HEK293 (cell line): Measurements from ENCODE around the gene PWWP2A.
"Not testable (repeated sequence)": the region's sequence is repeated elsewhere in the genome, so short reads cannot be mapped to it uniquely, and the experiment has no call there.

ENCODE experiments used
- CTCF ChIA-PET: fragments of 350-600 bp; formaldehyde crosslinking; extraction: SDS; loops from one replicate; lab custom pipeline; 2021; ENCODE audit warnings: antibody characterized with exemption; lab: Yijun Ruan, JAX
- POLR2A ChIA-PET: fragments of 300-600 bp; formaldehyde crosslinking; extraction: SDS; loops from one replicate; lab custom pipeline; 2020; ENCODE audit warnings: antibody characterized with exemption, inconsistent platforms; lab: Yijun Ruan, JAX
- H3K27ac ChIP-seq: fragments of 200-500 bp; sonication (Bioruptor generic); 2 replicates; pipeline ENCODE4 v1.5.1; 2014; ENCODE audit warnings: low read depth, low read length, control low read depth, inconsistent platforms; ENCODE audit errors: extremely low read depth
- H3K36me3 ChIP-seq, 2 experiments: fragments of 200-500 bp in 1 of 2; sonication (Bioruptor generic) in 1 of 2; 1 replicate in 1 of 2; 2 replicates in 1 of 2; pipeline ENCODE4 v1.5.1; 2014 to 2017; ENCODE audit warnings: inconsistent platforms in 2 of 2, low read length in 2 of 2; ENCODE audit not compliant: control insufficient read depth in 2 of 2, insufficient read depth in 1 of 2
- H3K4me1 ChIP-seq: fragments of 200-500 bp; sonication (Bioruptor generic); 2 replicates; pipeline ENCODE4 v1.5.1; 2014; ENCODE audit warnings: mild to moderate bottlenecking, low read length, inconsistent platforms; ENCODE audit not compliant: control insufficient read depth, insufficient read depth
- H3K4me3 ChIP-seq: 2 replicates; pipeline ENCODE4 v1.5.1; 2011; ENCODE audit warnings: low read depth, mild to moderate bottlenecking, control low read depth, low read length, moderate library complexity
- H3K9me3 ChIP-seq: fragments of 200-500 bp; sonication (Bioruptor generic); 2 replicates; pipeline ENCODE4 v1.5.1; 2014; ENCODE audit warnings: low read depth, low read length, inconsistent platforms; ENCODE audit not compliant: control insufficient read depth, insufficient read depth
- HOXC10 ChIP-seq: sonication (generic); formaldehyde crosslinking; IDR thresholded peaks from 2 replicates; pipeline ENCODE4 v1.8.1; 2023; ENCODE audit warnings: mild to moderate bottlenecking, missing genetic modification reagents
- HOXD13 ChIP-seq: sonication (generic); formaldehyde crosslinking; IDR thresholded peaks from 2 replicates; pipeline ENCODE4 v1.8.0; 2022; ENCODE audit warnings: missing genetic modification reagents, borderline replicate concordance
- KLF10 ChIP-seq: fragments of 450-650 bp; IDR thresholded peaks from 2 replicates; pipeline ENCODE4 v1.5.1; 2018; ENCODE audit warnings: missing biosample characterization, mild to moderate bottlenecking, missing genetic modification characterization
- MZF1 ChIP-seq: fragments of 450-650 bp; formaldehyde crosslinking; IDR thresholded peaks from 2 replicates; pipeline ENCODE4 v1.5.1; 2017; ENCODE audit warnings: missing biosample characterization, missing genetic modification characterization, borderline replicate concordance
- SETDB1 ChIP-seq: IDR thresholded peaks from one replicate; pipeline ENCODE4 v1.6.1; 2017; ENCODE audit warnings: mild to moderate bottlenecking, low read length, moderate library complexity, mixed read lengths; ENCODE audit not compliant: insufficient read length
- ZNF221 ChIP-seq: fragments of 450-650 bp; formaldehyde crosslinking; IDR thresholded peaks from 2 replicates; pipeline ENCODE4 v1.5.1; 2017; ENCODE audit warnings: missing biosample characterization, missing genetic modification characterization, borderline replicate concordance
- ZNF239 ChIP-seq: fragments of 450-650 bp; formaldehyde crosslinking; IDR thresholded peaks from 2 replicates; pipeline ENCODE4 v1.5.1; 2016; ENCODE audit warnings: missing biosample characterization, missing genetic modification characterization
- ZNF324 ChIP-seq: fragments of 450-650 bp; formaldehyde crosslinking; IDR thresholded peaks from 2 replicates; pipeline ENCODE4 v1.5.1; 2016; ENCODE audit warnings: missing biosample characterization, missing genetic modification characterization
- ZNF426 ChIP-seq: fragments of 450-650 bp; formaldehyde crosslinking; IDR thresholded peaks from 2 replicates; pipeline ENCODE4 v1.5.1; 2017; ENCODE audit warnings: missing biosample characterization, missing genetic modification characterization, mild to moderate bottlenecking, inconsistent platforms, moderate library complexity
- ZNF571 ChIP-seq: fragments of 450-650 bp; formaldehyde crosslinking; IDR thresholded peaks from 2 replicates; pipeline ENCODE4 v1.5.0; 2017; ENCODE audit warnings: missing biosample characterization, missing genetic modification characterization
- ZNF626 ChIP-seq: fragments of 450-650 bp; sonication (Bioruptor Pico); formaldehyde crosslinking; IDR thresholded peaks from 2 replicates; pipeline ENCODE4 v1.5.1; 2018; ENCODE audit warnings: missing biosample characterization, missing genetic modification characterization, inconsistent platforms
- ZNF664 ChIP-seq: fragments of 450-650 bp; formaldehyde crosslinking; IDR thresholded peaks from 2 replicates; pipeline ENCODE4 v1.5.1; 2016; ENCODE audit warnings: missing biosample characterization, missing genetic modification characterization
- ZNF785 ChIP-seq: fragments of 450-650 bp; formaldehyde crosslinking; IDR thresholded peaks from 2 replicates; pipeline ENCODE4 v1.5.1; 2016; ENCODE audit warnings: missing biosample characterization, missing genetic modification characterization
- ZSCAN23 ChIP-seq: fragments of 450-650 bp; formaldehyde crosslinking; IDR thresholded peaks from 2 replicates; pipeline ENCODE4 v1.5.1; 2016; ENCODE audit warnings: missing biosample characterization, missing genetic modification characterization
- TF ChIP-seq, protein P1 (sequence below): fragments of 450-650 bp; IDR thresholded peaks from 2 replicates; pipeline ENCODE4 v1.5.1; 2018; ENCODE audit warnings: missing biosample characterization, mild to moderate bottlenecking, missing genetic modification characterization
- TF ChIP-seq, protein P2 (sequence below): fragments of 450-650 bp; formaldehyde crosslinking; IDR thresholded peaks from 2 replicates; pipeline ENCODE4 v1.5.1; 2016; ENCODE audit warnings: missing biosample characterization, missing genetic modification characterization
- TF ChIP-seq, protein P3 (sequence below): fragments of 450-650 bp; formaldehyde crosslinking; IDR thresholded peaks from 2 replicates; pipeline ENCODE4 v1.5.1; 2016; ENCODE audit warnings: missing biosample characterization, missing genetic modification characterization
- TF ChIP-seq, protein P4 (sequence below): fragments of 450-650 bp; formaldehyde crosslinking; optimal IDR thresholded peaks from 2 replicates; pipeline ENCODE3; 2016; ENCODE audit warnings: missing biosample characterization, mild to moderate bottlenecking, missing genetic modification characterization

Gene PWWP2A

DNA sequence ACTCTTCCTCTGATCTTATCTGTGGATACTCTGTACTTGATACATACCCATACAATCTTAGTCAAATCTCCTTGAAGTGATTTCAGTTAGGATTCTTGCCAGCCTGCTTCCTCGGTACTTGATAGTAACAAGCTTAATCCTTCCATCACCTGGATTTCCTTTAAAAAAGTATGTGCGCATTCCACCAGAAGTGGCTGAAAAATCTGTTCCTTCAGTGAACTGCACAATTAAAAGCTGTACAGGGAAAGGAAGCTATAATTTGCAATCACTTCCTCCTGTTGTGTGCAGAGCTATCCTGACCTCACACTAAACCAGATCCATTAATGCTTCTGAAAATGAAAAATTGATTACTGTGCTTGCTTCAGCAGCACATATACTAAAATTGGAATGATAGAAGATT, 47.3 kb downstream of the PWWP2A start:
- TF ChIP-seq ZNF785 (no peak), ZNF239 (tag by site-specific recombination) (no peak), ZNF426 (tag by site-specific recombination) (no peak), HOXD13 (CRISPR knock-in tag) (no peak), ZNF664 (tag by site-specific recombination) (no peak), HOXC10 (CRISPR knock-in tag) (no peak), ZSCAN23 (tag by site-specific recombination) (no peak), SETDB1 (no peak), ZNF626 (tag by site-specific recombination) (no peak)
- TF ChIP-seq, protein P1, sequence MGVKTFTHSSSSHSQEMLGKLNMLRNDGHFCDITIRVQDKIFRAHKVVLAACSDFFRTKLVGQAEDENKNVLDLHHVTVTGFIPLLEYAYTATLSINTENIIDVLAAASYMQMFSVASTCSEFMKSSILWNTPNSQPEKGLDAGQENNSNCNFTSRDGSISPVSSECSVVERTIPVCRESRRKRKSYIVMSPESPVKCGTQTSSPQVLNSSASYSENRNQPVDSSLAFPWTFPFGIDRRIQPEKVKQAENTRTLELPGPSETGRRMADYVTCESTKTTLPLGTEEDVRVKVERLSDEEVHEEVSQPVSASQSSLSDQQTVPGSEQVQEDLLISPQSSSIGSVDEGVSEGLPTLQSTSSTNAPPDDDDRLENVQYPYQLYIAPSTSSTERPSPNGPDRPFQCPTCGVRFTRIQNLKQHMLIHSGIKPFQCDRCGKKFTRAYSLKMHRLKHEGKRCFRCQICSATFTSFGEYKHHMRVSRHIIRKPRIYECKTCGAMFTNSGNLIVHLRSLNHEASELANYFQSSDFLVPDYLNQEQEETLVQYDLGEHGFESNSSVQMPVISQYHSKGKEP (tag by site-specific recombination) = no peak
- no peaks in the 10 kb centered on the region for H3K9me3 ChIP-seq
- CTCF ChIA-PET = interaction anchor here (0.6 to 1.0 kb wide), 3 partner anchors 9 to 631 kb away, joined by 4 read pairs; no protein-coding TSS in a partner anchor
- POLR2A ChIA-PET = interaction anchor here (1.2 kb wide), 1 partner anchor 94 kb away, joined by 3 read pairs; no protein-coding TSS in a partner anchor
- no peak overlapping the region for H3K4me3 ChIP-seq
- H3K36me3 ChIP-seq = peaks cover under 1 to 8% of the 10 kb centered on the region in 2 experiments; a peak in 2 of 3 replicates
- H3K4me1 ChIP-seq = peaks cover 6% of the 10 kb centered on the region
- no peak overlapping the region for H3K27ac ChIP-seq

DNA sequence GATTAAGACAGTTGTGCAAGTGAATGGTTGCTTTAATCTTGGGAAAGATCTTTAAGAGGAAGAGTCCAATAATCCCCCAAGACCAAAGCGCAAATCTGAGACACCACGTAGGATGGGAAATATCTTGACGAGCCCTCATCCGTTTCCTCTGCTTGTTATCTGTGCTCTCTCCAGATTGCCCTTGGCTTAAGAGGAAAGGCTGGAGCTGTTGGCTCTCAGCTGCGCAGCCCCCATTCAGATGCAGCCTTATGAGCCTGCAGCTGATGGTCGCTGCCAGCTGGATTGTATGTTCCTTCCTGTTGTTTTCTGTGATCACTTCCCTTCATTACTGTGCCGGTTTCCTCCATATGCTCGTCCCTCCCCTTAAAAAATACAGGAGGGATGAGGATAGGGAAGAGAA, 47.7 kb downstream of the PWWP2A start:
- Histone ChIP-seq H3K27ac (no peak overlapping the region), H3K4me3 (no peak overlapping the region), H3K4me1 (peaks cover 6% of the 10 kb centered on the region), H3K9me3 (no peaks in the 10 kb centered on the region), H3K36me3 (peaks cover 4 to 9% of the 10 kb centered on the region in 2 experiments; a peak in 2 of 3 replicates)
- TF ChIP-seq, protein P2, sequence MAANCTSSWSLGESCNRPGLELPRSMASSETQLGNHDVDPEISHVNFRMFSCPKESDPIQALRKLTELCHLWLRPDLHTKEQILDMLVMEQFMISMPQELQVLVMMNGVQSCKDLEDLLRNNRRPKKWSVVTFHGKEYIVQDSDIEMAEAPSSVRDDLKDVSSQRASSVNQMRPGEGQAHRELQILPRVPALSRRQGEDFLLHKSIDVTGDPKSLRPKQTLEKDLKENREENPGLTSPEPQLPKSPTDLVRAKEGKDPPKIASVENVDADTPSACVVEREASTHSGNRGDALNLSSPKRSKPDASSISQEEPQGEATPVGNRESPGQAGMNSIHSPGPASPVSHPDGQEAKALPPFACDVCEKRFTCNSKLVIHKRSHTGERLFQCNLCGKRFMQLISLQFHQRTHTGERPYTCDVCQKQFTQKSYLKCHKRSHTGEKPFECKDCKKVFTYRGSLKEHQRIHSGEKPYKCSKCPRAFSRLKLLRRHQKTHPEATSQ (tag by site-specific recombination) = no peak
- no peak for TF ChIP-seq SETDB1
- TF ChIP-seq ZNF324 (tag by site-specific recombination) = no peak
- no peak for TF ChIP-seq MZF1
- TF ChIP-seq ZNF221 (tag by site-specific recombination) = no peak
- TF ChIP-seq, protein P3, sequence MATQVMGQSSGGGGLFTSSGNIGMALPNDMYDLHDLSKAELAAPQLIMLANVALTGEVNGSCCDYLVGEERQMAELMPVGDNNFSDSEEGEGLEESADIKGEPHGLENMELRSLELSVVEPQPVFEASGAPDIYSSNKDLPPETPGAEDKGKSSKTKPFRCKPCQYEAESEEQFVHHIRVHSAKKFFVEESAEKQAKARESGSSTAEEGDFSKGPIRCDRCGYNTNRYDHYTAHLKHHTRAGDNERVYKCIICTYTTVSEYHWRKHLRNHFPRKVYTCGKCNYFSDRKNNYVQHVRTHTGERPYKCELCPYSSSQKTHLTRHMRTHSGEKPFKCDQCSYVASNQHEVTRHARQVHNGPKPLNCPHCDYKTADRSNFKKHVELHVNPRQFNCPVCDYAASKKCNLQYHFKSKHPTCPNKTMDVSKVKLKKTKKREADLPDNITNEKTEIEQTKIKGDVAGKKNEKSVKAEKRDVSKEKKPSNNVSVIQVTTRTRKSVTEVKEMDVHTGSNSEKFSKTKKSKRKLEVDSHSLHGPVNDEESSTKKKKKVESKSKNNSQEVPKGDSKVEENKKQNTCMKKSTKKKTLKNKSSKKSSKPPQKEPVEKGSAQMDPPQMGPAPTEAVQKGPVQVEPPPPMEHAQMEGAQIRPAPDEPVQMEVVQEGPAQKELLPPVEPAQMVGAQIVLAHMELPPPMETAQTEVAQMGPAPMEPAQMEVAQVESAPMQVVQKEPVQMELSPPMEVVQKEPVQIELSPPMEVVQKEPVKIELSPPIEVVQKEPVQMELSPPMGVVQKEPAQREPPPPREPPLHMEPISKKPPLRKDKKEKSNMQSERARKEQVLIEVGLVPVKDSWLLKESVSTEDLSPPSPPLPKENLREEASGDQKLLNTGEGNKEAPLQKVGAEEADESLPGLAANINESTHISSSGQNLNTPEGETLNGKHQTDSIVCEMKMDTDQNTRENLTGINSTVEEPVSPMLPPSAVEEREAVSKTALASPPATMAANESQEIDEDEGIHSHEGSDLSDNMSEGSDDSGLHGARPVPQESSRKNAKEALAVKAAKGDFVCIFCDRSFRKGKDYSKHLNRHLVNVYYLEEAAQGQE (tag by site-specific recombination) = no peak
- TF ChIP-seq, protein P4, sequence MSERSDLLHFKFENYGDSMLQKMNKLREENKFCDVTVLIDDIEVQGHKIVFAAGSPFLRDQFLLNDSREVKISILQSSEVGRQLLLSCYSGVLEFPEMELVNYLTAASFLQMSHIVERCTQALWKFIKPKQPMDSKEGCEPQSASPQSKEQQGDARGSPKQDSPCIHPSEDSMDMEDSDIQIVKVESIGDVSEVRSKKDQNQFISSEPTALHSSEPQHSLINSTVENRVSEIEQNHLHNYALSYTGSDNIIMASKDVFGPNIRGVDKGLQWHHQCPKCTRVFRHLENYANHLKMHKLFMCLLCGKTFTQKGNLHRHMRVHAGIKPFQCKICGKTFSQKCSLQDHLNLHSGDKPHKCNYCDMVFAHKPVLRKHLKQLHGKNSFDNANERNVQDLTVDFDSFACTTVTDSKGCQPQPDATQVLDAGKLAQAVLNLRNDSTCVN (tag by site-specific recombination) = no peak
- no peak for TF ChIP-seq ZNF571
- no peak for TF ChIP-seq ZSCAN23 (tag by site-specific recombination)
- TF ChIP-seq KLF10 (tag by site-specific recombination) = no peak
- POLR2A ChIA-PET = interaction anchor here (1.2 kb wide), 1 partner anchor 94 kb away, joined by 3 read pairs; no protein-coding TSS in a partner anchor
- CTCF ChIA-PET = interaction anchor here (1.0 kb wide), 1 partner anchor 10 kb away, joined by 4 read pairs; no protein-coding TSS in a partner anchor

DNA sequence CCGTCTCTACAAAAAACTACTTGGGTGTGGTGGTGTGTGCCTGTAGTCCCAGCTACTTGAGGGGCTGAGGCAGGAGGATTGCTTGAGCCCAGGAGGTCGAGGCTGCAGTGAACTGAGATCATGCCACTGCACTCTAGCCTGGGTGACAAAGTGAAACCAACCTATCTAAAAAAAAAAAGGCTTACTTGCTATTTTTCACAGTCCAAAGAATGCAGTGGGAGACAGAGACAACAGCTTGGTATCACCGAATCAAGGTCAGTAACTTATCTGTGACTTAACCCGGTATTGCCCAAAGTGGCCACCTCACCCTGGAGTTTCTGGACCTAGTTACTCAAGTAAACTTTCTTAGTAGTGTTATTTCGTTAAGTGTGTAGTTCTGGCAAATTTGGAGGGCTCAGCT, 50.1 kb downstream of the PWWP2A start:
- POLR2A ChIA-PET = interaction anchor here (1.3 kb wide), 1 partner anchor 96 kb away, joined by 3 read pairs; no protein-coding TSS in a partner anchor
- peaks cover 4 to 27% of the 10 kb centered on the region in 2 experiments; a peak in 2 of 3 replicates for H3K36me3 ChIP-seq
- CTCF ChIA-PET = interaction anchor here (0.6 to 2.1 kb wide), 6 partner anchors 12 to 322 kb away, joined by 3 to 9 read pairs (median 4); no protein-coding TSS in a partner anchor
- not testable (repeated sequence) for H3K4me3 ChIP-seq, H3K4me1 ChIP-seq, H3K27ac ChIP-seq, H3K9me3 ChIP-seq
